IMR-90 (cell line): Measurements from ENCODE around the gene KLF17. TPM values are rescaled to one million over a fixed set of nuclear protein-coding genes. Genes with fewer than 3 reads are reported as not detected.

Experiments
- ATAC-seq: fragments of 200-7000 bp; cut with Tn5 transposase; 2 replicates; pipeline ENCODE4 v1.9.1; 2020; ENCODE audit warnings: low read depth, mild to moderate bottlenecking, moderate library complexity
- BruUV-seq: library from RNA; stranded (reverse); fragments of 400-500 nt; replicated peaks from 2 replicates; lab custom pipeline; 2021; lab: Mats Ljungman, UMichigan
- CTCF ChIA-PET: fragments of 300-600 bp; formaldehyde crosslinking; extraction: SDS; loops from one replicate; lab custom pipeline; 2021; ENCODE audit warnings: antibody characterized with exemption; lab: Yijun Ruan, JAX
- POLR2A ChIA-PET: fragments of 300-600 bp; sonication (Branson Sonifier 250); formaldehyde crosslinking; loops from one replicate; lab custom pipeline; 2022; ENCODE audit warnings: antibody characterized with exemption; ENCODE audit not compliant: unreplicated experiment; lab: Charles Lee
- DNase-seq: peaks from one replicate; pipeline ENCODE4 v3.0.0; 2013
- H2AFZ ChIP-seq: replicated peaks from 2 replicates; pipeline ENCODE3; 2013; ENCODE audit warnings: low read length, mild to moderate bottlenecking; ENCODE audit not compliant: poor library complexity
- H2AK5ac ChIP-seq: 2 replicates; pipeline ENCODE4 v1.6.1; 2013; ENCODE audit warnings: low read depth, low read length, inconsistent platforms
- H2AK9ac ChIP-seq: replicated peaks from 2 replicates; pipeline ENCODE3; 2013; ENCODE audit warnings: mild to moderate bottlenecking, low read depth, low read length, moderate library complexity; ENCODE audit not compliant: poor library complexity
- H2BK120ac ChIP-seq: 2 replicates; pipeline ENCODE4 v1.6.1; 2013; ENCODE audit warnings: low read depth, low read length, inconsistent platforms
- H2BK15ac ChIP-seq: 3 replicates; pipeline ENCODE4 v1.6.1; 2013; ENCODE audit warnings: low read depth, low read length, inconsistent platforms
- H2BK20ac ChIP-seq: 2 replicates; pipeline ENCODE4 v1.6.1; 2013; ENCODE audit warnings: low read depth, mild to moderate bottlenecking, inconsistent platforms, low read length, moderate library complexity
- H2BK5ac ChIP-seq: 2 replicates; pipeline ENCODE4 v1.6.1; 2013; ENCODE audit warnings: mild to moderate bottlenecking, low read depth, low read length, inconsistent platforms; ENCODE audit not compliant: poor library complexity, severe bottlenecking
- H3K14ac ChIP-seq: replicated peaks from 2 replicates; pipeline ENCODE4 v1.6.1; 2013; ENCODE audit warnings: low read depth, low read length, inconsistent platforms
- H3K18ac ChIP-seq: 2 replicates; pipeline ENCODE4 v1.6.1; 2013; ENCODE audit warnings: low read depth, low read length, control low read depth
- H3K23ac ChIP-seq: 2 replicates; pipeline ENCODE4 v1.6.1; 2013; ENCODE audit warnings: low read depth, low read length, inconsistent platforms
- H3K27ac ChIP-seq: 2 replicates; pipeline ENCODE4 v1.5.1; 2013; ENCODE audit warnings: mild to moderate bottlenecking, control low read depth, low read length; ENCODE audit not compliant: insufficient read depth
- H3K27me3 ChIP-seq: 2 replicates; pipeline ENCODE4 v1.6.1; 2013; ENCODE audit warnings: low read length; ENCODE audit not compliant: control insufficient read depth, insufficient read depth
- H3K36me3 ChIP-seq: 2 replicates; pipeline ENCODE4 v1.6.1; 2013; ENCODE audit warnings: low read length, mixed read lengths; ENCODE audit not compliant: control insufficient read depth, insufficient read depth
- H3K4ac ChIP-seq: 2 replicates; pipeline ENCODE4 v1.6.1; 2013; ENCODE audit warnings: low read depth, low read length, inconsistent platforms
- H3K4me1 ChIP-seq: 2 replicates; pipeline ENCODE4 v1.6.1; 2013; ENCODE audit warnings: low read length, mixed read lengths; ENCODE audit not compliant: control insufficient read depth, insufficient read depth
- H3K4me2 ChIP-seq: 2 replicates; pipeline ENCODE4 v1.6.1; 2013; ENCODE audit warnings: low read depth, mild to moderate bottlenecking, control low read depth, low read length, moderate library complexity
- H3K4me3 ChIP-seq: 2 replicates; pipeline ENCODE4 v1.5.1; 2013; ENCODE audit warnings: low read depth, mild to moderate bottlenecking, control low read depth, low read length, moderate library complexity; ENCODE audit not compliant: insufficient read depth
- H3K56ac ChIP-seq: 2 replicates; pipeline ENCODE4 v1.6.1; 2013; ENCODE audit warnings: low read length, inconsistent platforms; ENCODE audit not compliant: insufficient read depth; ENCODE audit errors: extremely low read depth
- H3K79me1 ChIP-seq, 2 experiments: 2 replicates each; pipeline ENCODE4 v1.6.1; 2013; ENCODE audit warnings: low read length in 2 of 2, inconsistent platforms in 1 of 2, low read depth in 1 of 2
- H3K9ac ChIP-seq: 2 replicates; pipeline ENCODE4 v1.6.1; 2013; ENCODE audit warnings: low read depth, low read length, control low read depth
- H3K9me1 ChIP-seq: 2 replicates; pipeline ENCODE4 v1.6.1; 2013; ENCODE audit warnings: low read length, inconsistent platforms; ENCODE audit not compliant: insufficient read depth
- H3K9me3 ChIP-seq: 2 replicates; pipeline ENCODE4 v1.6.1; 2013; ENCODE audit warnings: low read length; ENCODE audit not compliant: control insufficient read depth, insufficient read depth
- H4K20me1 ChIP-seq: 2 replicates; pipeline ENCODE4 v1.6.1; 2013; ENCODE audit warnings: low read length, inconsistent platforms; ENCODE audit not compliant: insufficient read depth
- H4K5ac ChIP-seq: 2 replicates; pipeline ENCODE4 v1.6.1; 2013; ENCODE audit warnings: mild to moderate bottlenecking, low read depth, low read length, control low read depth
- H4K8ac ChIP-seq, 2 experiments: 2 replicates each; pipeline ENCODE4 v1.6.1; 2013; ENCODE audit warnings: low read depth in 2 of 2, low read length in 2 of 2, control low read depth in 1 of 2, inconsistent platforms in 1 of 2
- H4K91ac ChIP-seq: 2 replicates; pipeline ENCODE4 v1.6.1; 2013; ENCODE audit warnings: low read depth, low read length, inconsistent platforms; ENCODE audit not compliant: insufficient read depth
- BHLHE40 ChIP-seq: fragments of 150-350 bp; IDR thresholded peaks from 2 replicates; pipeline ENCODE4 v1.6.1; 2016; ENCODE audit warnings: mild to moderate bottlenecking, low read depth, low read length
- CEBPB ChIP-seq: IDR thresholded peaks from 2 replicates; pipeline ENCODE4 v1.6.1; 2012; ENCODE audit warnings: low read depth, low read length, improper control_type of control experiment
- CHD1 ChIP-seq: IDR thresholded peaks from 2 replicates; pipeline ENCODE4 v1.6.1; 2012; ENCODE audit warnings: low read depth, low read length, improper control_type of control experiment
- CTCF ChIP-seq: conservative IDR thresholded peaks from 2 replicates; pipeline ENCODE4 v1.5.1; 2012; ENCODE audit warnings: mild to moderate bottlenecking, low read depth, low read length, improper control_type of control experiment
- FOS ChIP-seq: fragments of 150-350 bp; IDR thresholded peaks from 2 replicates; pipeline ENCODE4 v1.6.1; 2016; ENCODE audit warnings: low read depth, low read length
- MAFK ChIP-seq: IDR thresholded peaks from 2 replicates; pipeline ENCODE4 v1.6.1; 2012; ENCODE audit warnings: low read depth, low read length, improper control_type of control experiment
- MAZ ChIP-seq: IDR thresholded peaks from 2 replicates; pipeline ENCODE4 v1.6.1; 2012; ENCODE audit warnings: low read depth, mild to moderate bottlenecking, low read length, improper control_type of control experiment, moderate library complexity, borderline replicate concordance
- MXI1 ChIP-seq: IDR thresholded peaks from 2 replicates; pipeline ENCODE4 v1.6.1; 2012; ENCODE audit warnings: low read depth, mild to moderate bottlenecking, low read length, moderate library complexity, borderline replicate concordance
- NFE2L2 ChIP-seq: fragments of 150-350 bp; IDR thresholded peaks from 2 replicates; pipeline ENCODE4 v1.6.1; 2016; ENCODE audit warnings: low read depth, mild to moderate bottlenecking, low read length
- POLR2A ChIP-seq: IDR thresholded peaks from 2 replicates; pipeline ENCODE4 v1.6.1; 2012; ENCODE audit warnings: mild to moderate bottlenecking, low read depth, low read length
- RAD21 ChIP-seq: IDR thresholded peaks from 2 replicates; pipeline ENCODE4 v1.6.1; 2012; ENCODE audit warnings: low read length, improper control_type of control experiment
- RCOR1 ChIP-seq: IDR thresholded peaks from 2 replicates; pipeline ENCODE4 v1.6.1; 2012; ENCODE audit warnings: mild to moderate bottlenecking, low read length, improper control_type of control experiment; ENCODE audit not compliant: insufficient replicate concordance
- RFX5 ChIP-seq: IDR thresholded peaks from 2 replicates; pipeline ENCODE4 v1.8.0; 2012; ENCODE audit warnings: low read depth, mild to moderate bottlenecking, low read length, moderate library complexity
- SMC3 ChIP-seq: fragments of 150-350 bp; IDR thresholded peaks from 2 replicates; pipeline ENCODE4 v1.6.1; 2016; ENCODE audit warnings: low read depth, mild to moderate bottlenecking, antibody characterized with exemption, low read length, moderate library complexity
- USF2 ChIP-seq: fragments of 150-350 bp; IDR thresholded peaks from 2 replicates; pipeline ENCODE4 v1.6.1; 2017; ENCODE audit warnings: mild to moderate bottlenecking, antibody characterized with exemption, low read length, low read depth
- WGBS, 2 experiments: methylation state at CpG; one replicate each; pipeline versions ENCODE4 v1.1.5 to v1.1.7; 2013; ENCODE audit warnings: missing lambda C conversion rate in 2 of 2; ENCODE audit not compliant: insufficient read length in 1 of 2; ENCODE audit errors: extremely low coverage in 2 of 2; 5-methylcytosine and 5-hydroxymethylcytosine counted together
- dilution Hi-C: fragments of 300-500 bp; cut with HindIII; formaldehyde crosslinking; loops from one replicate; pipeline ENCODE4 v1.14.3; 2018; ENCODE audit warnings: low sequenced_read_pairs; ENCODE audit not compliant: unreplicated experiment
- in situ Hi-C: fragments of 300-500 bp; cut with MboI; formaldehyde crosslinking; loops from 3 replicates; pipeline ENCODE4 v1.14.3; 2019; ENCODE audit warnings: low sequenced_read_pairs, inconsistent platforms, mixed read lengths
- intact Hi-C: fragments of 100-400 bp; cut with micrococcal nuclease; formaldehyde crosslinking; loops from 2 replicates; pipeline ENCODE4 v1.10.0; 2022
- polyA plus RNA-seq, 3 experiments: library from polyadenylated mRNA; depleted of rRNA; stranded (reverse); fragments of >200 nt; gene quantifications; 2 replicates each; pipeline ENCODE4 v1.2.3, GENCODE V29; 2012; ENCODE audit warnings: low replicate concordance in 1 of 3
- total RNA-seq: library from RNA; depleted of rRNA; stranded (reverse); fragments of >200 nt; gene quantifications from 2 replicates; pipeline ENCODE4 v1.2.3, GENCODE V29; 2012
- TF ChIP-seq, protein P1 (sequence below): fragments of 150-350 bp; IDR thresholded peaks from 2 replicates; pipeline ENCODE4 v1.6.1; 2016; ENCODE audit warnings: low read depth, mild to moderate bottlenecking, low read length, moderate library complexity, borderline replicate concordance

Gene KLF17
- total and polyA plus RNA-seq, 2 of the 4 experiments (the other 2 are of a cell fraction), result 0.17 to 0.36 TPM

- ATAC-seq (no peak), DNase-seq (no peak)
- H2BK5ac ChIP-seq, result no peak overlapping the region
- no peak overlapping the region for H3K4me3 ChIP-seq
- no peak overlapping the region for H2BK120ac ChIP-seq
- no peak overlapping the region for H3K56ac ChIP-seq
- H3K4me1 ChIP-seq, result no peaks in the 10 kb centered on the region
- in situ Hi-C loops, result no loop called here
- no peak overlapping the region for H3K23ac ChIP-seq
- H4K8ac ChIP-seq, result no peak overlapping the region
- H2BK15ac ChIP-seq, result no peak overlapping the region
- H3K14ac ChIP-seq, result no peak overlapping the region
- no peaks in the 10 kb centered on the region for H3K9me1 ChIP-seq
- no peak overlapping the region for H3K27ac ChIP-seq
- no peak overlapping the region for H4K5ac ChIP-seq
- TF ChIP-seq USF2, result no peak
- no peak for TF ChIP-seq CTCF
- no peak for TF ChIP-seq RAD21
- no peak for TF ChIP-seq MXI1
- TF ChIP-seq CHD1, result no peak
- no peak for TF ChIP-seq BHLHE40
- no peak for TF ChIP-seq POLR2A
- no peak for TF ChIP-seq CEBPB
- TF ChIP-seq FOS, result no peak
- no peak for TF ChIP-seq MAFK
- TF ChIP-seq SMC3, result no peak
- no peak for TF ChIP-seq MAZ
- TF ChIP-seq NFE2L2, result no peak
- TF ChIP-seq RCOR1, result no peak
- TF ChIP-seq, protein P1, sequence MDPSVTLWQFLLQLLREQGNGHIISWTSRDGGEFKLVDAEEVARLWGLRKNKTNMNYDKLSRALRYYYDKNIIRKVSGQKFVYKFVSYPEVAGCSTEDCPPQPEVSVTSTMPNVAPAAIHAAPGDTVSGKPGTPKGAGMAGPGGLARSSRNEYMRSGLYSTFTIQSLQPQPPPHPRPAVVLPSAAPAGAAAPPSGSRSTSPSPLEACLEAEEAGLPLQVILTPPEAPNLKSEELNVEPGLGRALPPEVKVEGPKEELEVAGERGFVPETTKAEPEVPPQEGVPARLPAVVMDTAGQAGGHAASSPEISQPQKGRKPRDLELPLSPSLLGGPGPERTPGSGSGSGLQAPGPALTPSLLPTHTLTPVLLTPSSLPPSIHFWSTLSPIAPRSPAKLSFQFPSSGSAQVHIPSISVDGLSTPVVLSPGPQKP, result no peak
- TF ChIP-seq RFX5, result no peak
- no TSS peak for BruUV-seq
- no peak overlapping the region for H3K18ac ChIP-seq
- no peak overlapping the region for H2AFZ ChIP-seq
- no peak overlapping the region for H2AK5ac ChIP-seq
- no peaks in the 10 kb centered on the region for H3K9me3 ChIP-seq
- no peaks in the 10 kb centered on the region for H3K27me3 ChIP-seq
- H2BK20ac ChIP-seq, result no peak overlapping the region
- WGBS, 2 experiments, result 71% methylated on average over 1 of the region's 7 CpGs; no CpG with 5 or more reads in 1 of the 2 experiments
- H3K4me2 ChIP-seq, result no peak overlapping the region
- H4K20me1 ChIP-seq, result no peaks in the 10 kb centered on the region
- no peaks in the 10 kb centered on the region for H3K36me3 ChIP-seq
- no peak overlapping the region for H3K4ac ChIP-seq
- no peak overlapping the region for H2AK9ac ChIP-seq
- POLR2A ChIA-PET, result no interaction called here
- H4K91ac ChIP-seq, result no peak overlapping the region
- no peaks in the 10 kb centered on the region for H3K79me1 ChIP-seq
- H3K9ac ChIP-seq, result no peak overlapping the region
- intact Hi-C loops, result no loop called here
- CTCF ChIA-PET, result interaction anchor here (2.2 kb wide), 1 partner anchor 11 kb away, joined by 9 read pairs; no protein-coding TSS in a partner anchor
- dilution Hi-C loops, result no loop called here
These were observed 4.5 kb upstream of the KLF17 start for GRCh38 chr1:44114098-44114497.
